IPS-NIHi7 (cell line): Measurements from ENCODE around the gene ALDOC.
"Not testable (repeated sequence)": the region's sequence is repeated elsewhere in the genome, so short reads cannot be mapped to it uniquely, and the experiment has no call there.

Experiments used
- DNase-seq: peaks from one replicate; pipeline ENCODE4 v3.0.0; 2012; ENCODE audit warnings: mixed read lengths; ENCODE audit errors: extremely low spot score

The ALDOC gene

GRCh38 chr17:28582513-28582912 lies 5.8 kb upstream of the ALDOC start:
- DNase-seq = no peak

GRCh38 chr17:28580959-28581358 lies 4.3 kb upstream of the ALDOC start:
- DNase-seq = no peak

- DNase-seq = no peak
Observed at GRCh38 chr17:28579526-28579925, 2.8 kb upstream of the ALDOC start.

- no peak for DNase-seq
Observed at GRCh38 chr17:28578246-28579195, 1.8 kb upstream of the ALDOC start.

GRCh38 chr17:28577466-28577824 lies 750 bp upstream of the ALDOC start:
- DNase-seq = no peak

GRCh38 chr17:28576016-28576415 lies 679 bp downstream of the ALDOC start:
- DNase-seq = not testable (repeated sequence)

GRCh38 chr17:28575126-28575795 lies 1.4 kb downstream of the ALDOC start:
- DNase-seq = no peak

GRCh38 chr17:28574526-28574925 lies 2.2 kb downstream of the ALDOC start:
- no peak for DNase-seq

- DNase-seq = no peak
Observed at GRCh38 chr17:28573966-28574480, 2.7 kb downstream of the ALDOC start.

- DNase-seq = no peak
Observed at GRCh38 chr17:28573521-28573920, 3.2 kb downstream of the ALDOC start.

GRCh38 chr17:28573040-28573380 lies 3.7 kb downstream of the ALDOC start:
- no peak for DNase-seq

GRCh38 chr17:28572259-28573039 lies 4.2 kb downstream of the ALDOC start:
- DNase-seq = no peak

GRCh38 chr17:28571361-28572122 lies 5.2 kb downstream of the ALDOC start, which contains the start of gene PIGS:
Gene PIGS (minus strand): TSS chr17:28571524. CDS start chr17:28571496, 28 bp downstream.
- peak; percentile 99 for DNase-seq

GRCh38 chr17:28570716-28571360 lies 5.9 kb downstream of the ALDOC start:
- peak; percentile 59 for DNase-seq

- no peak for DNase-seq
Observed at GRCh38 chr17:28569446-28569845, 7.2 kb downstream of the ALDOC start.

- DNase-seq = no peak
Observed at GRCh38 chr17:28567604-28568003, 9.1 kb downstream of the ALDOC start.

- DNase-seq = no peak
Observed at GRCh38 chr17:28563475-28563874, 13.2 kb downstream of the ALDOC start.

GRCh38 chr17:28555022-28555421 lies 21.7 kb downstream of the ALDOC start:
- no peak for DNase-seq

- DNase-seq = no peak
Observed at GRCh38 chr17:28554565-28554964, 22.1 kb downstream of the ALDOC start.

GRCh38 chr17:28553000-28553505 lies 23.6 kb downstream of the ALDOC start:
- DNase-seq = no peak
